HG02798 (cell line): ENCODE measurements around the gene CDHR5.

Source experiments
- ATAC-seq: cut with Tn5 transposase; IDR thresholded peaks from one replicate; pipeline ENCODE4 v1.9.1; 2021; ENCODE audit warnings: mild to moderate bottlenecking; ENCODE audit not compliant: unreplicated experiment, poor library complexity

Gene CDHR5

DNA sequence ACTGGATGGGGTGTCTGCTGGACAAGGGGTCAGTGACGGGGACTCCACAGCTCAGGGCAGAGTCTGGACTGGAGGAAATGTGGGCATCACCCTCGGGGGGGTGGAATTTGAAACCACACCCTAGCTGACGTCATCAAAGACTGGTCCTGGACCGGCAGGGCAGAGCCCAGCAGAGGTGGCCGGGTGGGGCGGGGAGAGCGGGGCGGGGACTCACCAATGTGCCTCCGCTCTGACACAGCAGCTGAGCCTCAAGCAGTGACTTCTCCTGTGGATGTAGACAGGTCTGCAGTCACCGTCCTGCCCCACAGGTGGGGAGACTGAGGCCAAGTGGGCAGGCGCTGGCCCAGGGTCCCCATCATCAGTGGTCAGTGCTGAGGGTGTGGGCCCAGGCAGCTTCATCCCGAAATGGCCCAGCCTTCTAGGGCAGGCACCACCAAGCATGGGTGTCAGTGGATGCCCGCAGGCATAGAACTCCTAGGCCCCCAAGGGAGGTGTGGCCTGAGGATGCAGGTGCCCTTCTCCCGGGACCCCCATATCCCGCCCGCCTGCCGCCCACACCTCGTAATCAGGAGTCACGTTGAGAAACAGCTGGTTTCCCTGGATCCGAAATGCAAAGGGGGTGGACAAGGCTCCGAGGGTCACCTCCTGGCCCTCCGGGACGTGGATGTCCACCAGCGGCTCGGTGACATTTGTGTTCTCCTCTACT is 603 bp downstream of the CDHR5 start:
- ATAC-seq = no peak

GRCh38 chr11:623349-623869 is 1.3 kb downstream of the CDHR5 start:
- no peak for ATAC-seq

GRCh38 chr11:621838-622237 is 2.9 kb downstream of the CDHR5 start:
- ATAC-seq = no peak

DNA sequence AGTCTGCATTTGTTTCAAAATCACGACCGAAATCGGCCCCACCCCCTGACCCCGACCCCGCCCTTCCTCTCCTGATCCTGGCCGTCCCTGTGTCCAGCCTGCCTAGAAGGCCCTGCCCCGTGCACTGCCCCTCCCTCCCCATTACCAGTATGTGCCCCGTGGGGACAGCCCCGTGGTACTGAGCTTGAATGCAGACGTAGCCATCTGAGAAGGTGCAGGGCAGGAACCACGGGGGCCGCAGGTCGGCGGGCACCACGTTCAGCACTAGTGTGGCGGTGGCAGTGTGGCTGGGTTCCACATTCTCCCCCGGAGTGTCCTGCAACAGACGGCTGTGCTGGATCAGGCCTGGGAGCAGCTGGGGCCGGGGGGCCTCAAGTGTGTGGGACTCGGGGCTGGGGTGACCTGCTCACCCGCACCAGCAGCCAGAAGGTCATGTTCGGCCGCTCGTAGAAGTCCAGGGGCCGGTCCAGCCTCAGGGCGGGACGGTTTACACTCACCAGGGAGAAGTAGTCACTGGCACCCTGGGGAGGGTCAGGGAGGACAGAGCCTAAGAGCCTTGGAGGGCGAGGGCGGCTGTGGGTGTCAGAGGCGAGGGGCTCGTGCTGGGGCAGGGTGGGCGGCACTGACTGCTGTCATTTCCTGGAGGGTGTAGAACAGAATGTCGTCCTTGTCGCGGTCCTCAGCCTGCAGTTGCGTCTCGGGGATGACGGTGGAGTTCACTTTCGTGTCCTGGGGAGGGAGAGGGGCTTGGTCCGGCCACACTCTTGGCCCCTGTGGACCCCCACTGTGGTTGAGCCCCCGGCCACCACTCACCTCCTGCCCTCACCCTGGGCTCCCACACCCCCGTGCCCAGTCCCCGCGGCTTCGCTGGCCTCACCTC is 3.6 kb downstream of the CDHR5 start:
- ATAC-seq = no peak

GRCh38 chr11:620201-620600 is 4.6 kb downstream of the CDHR5 start:
- ATAC-seq = no peak

DNA sequence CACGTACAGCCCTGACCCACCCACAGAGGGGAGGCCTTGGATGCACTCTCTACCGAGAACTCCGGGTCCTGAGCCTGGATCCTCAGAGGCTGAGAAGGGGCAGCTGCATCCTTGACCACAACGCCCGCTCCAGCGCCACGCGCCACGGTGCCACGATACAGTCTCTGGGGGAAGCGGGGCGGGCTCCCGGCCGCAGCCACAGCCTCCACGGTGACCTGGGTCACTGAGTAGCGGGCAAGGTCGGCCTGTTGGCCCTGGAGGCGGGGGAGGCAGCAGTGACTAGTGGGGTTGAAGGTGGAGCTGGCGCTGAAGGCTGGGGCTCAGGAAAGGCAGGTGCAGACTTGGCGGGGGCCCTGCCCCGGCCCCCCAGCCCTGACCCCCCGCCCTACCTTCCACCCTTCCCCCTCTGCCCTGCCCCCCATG is 5.1 kb downstream of the CDHR5 start:
- ATAC-seq = no peak

DNA sequence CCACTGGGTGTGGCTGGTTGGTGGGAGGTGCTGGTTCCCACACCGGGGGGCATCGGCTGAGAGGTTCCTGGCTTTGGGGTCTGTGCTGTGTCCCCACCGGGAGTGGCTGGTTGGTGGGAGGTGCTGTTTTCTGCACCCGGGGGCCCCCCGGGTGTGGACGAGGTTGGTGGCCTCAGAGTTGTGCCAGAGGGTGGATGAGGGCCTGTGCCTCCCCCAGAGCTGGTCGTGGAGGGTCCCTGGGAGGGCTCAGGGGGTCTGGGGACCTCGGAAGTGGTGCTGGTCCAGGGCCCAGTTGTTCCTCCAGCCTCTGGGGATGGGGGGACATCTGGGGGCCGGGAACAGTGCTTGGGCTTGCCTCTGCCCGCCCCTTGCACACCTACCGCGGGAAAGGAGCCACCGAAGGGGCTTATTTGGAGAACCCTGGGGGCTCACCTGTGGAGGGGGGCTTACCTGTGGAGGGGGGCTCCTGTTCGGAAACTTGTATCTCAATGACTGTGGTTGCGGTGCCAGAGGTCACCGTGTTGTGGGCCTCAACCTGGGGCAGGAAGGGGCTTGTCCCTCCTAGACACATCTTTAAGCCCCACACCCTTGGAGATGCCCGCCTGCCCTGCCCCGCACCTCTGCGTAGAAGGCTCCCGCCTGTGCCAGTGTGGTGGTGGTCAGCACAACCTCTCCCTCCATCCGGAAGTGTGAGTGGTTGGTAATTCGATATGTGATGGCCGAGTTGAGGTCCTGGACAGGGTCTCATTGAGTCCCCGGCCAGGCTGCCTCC is 5.7 kb downstream of the CDHR5 start:
- ATAC-seq = no peak

DNA sequence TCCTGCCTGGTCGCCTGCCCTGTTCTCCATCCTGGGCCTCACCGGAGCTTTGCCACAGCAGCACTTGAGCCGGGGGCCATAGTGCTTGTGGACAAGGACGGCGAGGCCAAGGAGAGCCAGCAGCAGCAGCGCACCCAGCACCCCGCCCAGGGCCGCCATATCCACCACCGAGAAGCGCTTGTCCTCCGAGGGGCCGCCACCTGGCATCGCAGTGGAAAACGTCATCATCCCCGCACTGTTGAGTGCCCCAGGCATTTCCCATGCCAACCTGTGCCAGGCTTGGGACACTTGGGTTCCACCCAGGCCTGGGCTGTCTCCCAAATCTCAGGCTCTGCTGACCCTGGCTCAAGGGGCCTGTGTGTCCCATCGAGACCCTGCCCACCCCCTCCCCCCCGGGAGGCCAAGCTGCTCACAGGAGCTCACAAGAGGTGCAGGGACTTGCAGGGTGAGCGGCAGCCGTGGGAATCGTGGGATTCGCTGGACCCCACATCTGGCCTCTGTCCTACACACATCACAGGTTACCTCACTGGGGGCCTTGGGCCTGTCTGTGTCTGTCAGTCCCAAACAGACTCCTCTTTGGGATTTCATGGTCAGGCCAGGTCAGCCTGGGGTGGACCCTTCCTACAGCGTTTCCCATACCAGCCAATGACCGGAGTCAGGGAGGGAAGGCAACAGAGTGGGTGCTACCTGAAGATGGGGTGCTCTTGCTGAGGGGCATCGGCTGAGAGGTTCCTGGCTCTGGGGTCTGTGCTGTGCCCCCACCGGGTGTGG is 6.7 kb downstream of the CDHR5 start:
- ATAC-seq = no peak

DNA sequence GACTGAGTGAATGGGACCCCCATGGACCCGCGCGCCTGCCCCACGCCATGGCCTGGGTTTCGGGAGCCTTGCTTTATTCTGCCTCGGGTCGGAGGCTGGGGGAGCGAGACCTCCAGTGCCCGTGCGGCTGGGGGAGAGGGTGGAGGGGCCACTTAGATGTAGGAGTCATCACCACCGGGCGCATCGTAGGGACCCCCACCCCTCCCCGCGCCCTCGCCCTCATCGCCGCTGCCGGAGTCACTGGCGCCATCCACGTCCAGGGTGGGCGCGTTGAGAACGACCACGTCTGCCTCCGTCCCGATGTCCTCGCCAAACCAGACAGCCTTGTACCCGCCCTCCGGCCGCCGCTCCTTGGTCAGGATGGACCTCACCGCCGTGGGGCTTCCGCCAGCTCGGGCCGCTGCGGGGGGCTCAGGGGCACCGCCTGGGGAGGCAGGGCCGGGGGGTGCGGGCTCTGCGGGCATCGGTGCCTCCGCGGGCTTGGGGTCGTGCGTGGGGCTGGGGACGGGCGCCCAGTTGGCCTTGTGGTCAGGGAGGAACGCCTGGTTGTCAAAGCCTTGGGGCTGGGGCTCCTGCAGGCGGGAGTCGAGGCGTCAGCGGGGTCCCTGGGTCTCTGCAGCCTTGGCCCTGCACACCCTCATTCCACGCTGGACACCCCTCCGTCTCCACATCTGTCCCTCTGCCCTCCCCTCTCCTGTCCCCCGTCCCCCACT is 7.4 kb downstream of the CDHR5 start:
- no peak for ATAC-seq

DNA sequence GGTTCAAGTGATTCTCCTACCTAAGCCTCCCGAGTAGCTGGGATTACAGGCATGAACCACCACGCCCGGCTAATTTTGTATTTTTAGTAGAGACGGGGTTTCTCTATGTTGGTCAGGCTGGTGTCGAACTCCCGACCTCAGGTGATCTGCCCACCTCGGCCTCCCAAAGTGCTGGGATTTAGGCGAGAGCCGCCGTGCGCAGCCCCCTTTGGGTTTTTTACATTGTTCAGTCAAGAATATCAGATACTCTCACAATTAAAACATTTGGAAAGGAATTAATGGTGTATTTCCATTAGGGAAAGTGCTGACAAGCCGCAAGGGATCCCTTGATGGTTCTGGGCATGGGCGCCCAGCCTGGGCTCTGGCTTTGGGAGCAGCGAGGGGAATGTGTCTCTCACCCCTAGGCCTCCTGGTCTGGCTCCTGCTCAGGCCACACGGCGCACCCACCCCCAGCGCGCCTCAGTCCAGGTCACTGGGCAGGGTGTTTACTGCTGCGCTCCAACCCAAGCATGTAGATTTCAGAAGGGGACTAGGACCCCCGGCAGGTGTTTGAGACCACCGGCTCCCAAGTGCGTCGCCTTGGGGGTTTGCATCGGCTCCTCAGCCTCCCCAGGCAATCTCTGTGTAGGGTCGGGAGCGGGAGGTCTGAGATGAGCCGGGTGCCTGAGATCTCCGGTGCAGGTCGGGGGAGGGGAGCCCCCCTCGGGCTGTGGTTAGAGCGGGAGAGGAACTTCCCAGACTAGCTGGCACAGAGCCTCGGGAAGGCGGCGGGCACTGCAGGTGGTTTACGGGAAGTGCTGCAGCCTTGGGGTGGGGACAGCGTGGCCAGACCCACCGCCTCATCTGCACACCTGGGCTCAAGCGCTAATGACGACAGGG is 8.2 kb downstream of the CDHR5 start:
- ATAC-seq = no peak

DNA sequence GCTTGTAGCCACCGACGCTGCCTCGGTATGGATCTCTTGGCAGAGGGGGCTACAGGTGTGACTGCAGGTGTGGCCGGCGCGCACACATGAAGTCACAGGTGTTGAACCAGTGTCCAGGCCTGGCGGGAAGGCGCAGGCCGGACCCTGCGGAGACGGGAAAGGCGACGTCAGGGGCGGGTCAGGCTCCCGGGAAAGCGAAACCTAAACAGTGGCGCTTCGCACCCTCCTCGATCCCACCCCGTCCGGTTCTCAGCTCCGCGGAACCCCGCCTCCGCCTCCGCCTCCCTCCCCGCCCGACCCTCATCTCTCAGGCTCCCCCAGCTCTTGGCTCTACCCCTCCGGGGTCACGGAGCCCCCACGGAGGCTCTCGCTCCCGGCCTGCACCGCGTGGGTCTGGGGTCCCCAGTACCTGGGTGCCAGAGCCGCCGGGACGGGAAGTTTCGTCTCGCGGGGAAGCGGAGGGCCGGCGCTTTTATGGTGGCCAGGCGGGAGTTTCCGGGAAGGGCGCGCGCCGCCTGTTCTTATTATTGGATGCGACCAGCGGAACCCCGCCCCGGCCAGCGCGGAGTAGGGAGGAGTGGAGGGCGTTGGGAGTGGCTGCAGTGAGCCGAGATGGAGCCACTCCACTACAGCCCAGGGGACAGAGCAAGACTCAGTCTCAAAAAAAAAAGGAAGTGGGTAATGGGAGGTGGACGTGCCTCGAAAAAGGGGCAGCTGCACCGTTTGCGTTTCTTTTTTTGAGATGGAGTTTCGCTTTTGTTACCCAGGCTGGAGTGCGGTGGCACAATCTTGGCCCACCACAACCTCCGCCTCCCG is 9.0 kb downstream of the CDHR5 start, which contains the start of gene IRF7:
TSS of gene IRF7 (minus strand) at position 447 of the 816 bp plus-strand sequence. CDS start 586 bp downstream, outside the sequence.
- ATAC-seq = peak; percentile 77

DNA sequence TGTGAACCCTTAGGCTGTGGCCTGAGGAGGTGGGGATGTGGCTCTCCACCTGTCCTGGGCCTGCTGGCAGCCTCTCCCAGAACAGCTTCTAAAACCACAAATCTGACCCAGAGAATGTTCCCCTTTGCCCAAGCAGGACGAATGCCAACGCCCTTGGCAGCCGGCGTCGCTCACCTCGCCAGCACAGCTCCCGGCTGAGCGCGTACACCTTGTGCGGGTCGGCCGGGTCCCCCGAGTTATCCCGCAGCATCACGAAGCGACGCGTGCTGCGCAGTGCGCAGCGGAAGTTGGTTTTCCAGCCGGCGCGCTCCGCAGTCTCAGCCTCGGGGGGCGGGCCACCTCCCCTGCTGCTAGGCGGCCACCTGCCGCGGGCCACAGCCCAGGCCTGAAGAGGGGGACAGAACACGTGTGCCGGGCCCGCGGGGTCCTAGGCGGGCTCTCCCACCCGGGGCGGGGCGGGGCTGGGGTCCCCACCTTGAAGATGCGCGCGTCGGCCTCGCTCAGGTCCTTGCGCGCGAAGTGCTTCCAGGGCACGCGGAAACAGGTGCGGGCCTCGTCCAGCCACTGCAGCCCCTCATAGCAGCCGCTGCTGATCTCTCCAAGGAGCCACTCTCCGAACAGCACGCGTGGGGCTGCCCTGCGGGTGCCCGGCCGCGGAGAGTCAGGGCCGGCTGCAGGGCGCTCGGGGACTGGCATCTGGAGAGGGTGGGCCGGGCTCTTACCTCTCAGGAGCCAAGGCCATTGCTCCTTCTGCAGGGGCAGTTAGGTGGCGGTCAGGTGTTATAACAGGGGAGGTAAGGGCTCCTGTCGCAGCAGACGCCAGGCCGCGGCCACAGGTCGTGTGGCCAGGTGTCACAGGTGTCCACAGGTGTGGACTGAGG is 9.9 kb downstream of the CDHR5 start:
- ATAC-seq = peak; percentile 2

DNA sequence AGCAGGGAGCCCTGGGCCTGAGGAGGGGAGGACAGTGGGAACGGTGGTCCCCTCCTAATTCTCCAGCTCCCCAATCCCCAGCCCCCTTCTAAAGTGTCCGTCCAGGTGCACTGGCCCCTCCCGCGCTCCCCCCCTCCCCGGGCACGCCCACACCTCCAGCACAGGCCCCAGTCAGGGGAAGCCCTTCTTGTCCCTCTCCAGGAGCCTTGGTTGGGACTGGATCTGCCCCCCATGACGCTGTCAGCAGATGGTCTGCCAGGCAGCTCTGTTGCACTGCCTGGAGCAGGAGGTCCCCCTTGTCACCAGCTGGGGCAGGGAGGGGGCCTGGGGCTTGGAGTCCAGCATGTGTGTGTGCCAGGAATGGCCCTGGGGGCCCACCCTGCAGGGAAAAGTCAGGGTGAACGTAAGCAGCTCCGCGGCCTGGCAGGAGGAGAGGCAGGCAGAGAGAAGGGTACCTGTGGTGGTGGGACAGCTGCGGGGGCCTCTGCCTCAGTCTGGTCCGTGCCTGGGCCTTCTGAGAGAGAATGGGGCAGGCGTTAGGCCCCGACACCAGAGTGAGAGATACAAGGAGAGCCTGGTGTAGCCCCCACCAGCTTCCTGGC is 10.6 kb downstream of the CDHR5 start:
- no peak for ATAC-seq

- ATAC-seq = no peak
Observed at GRCh38 chr11:613369-613968, 11.3 kb downstream of the CDHR5 start.

- no peak for ATAC-seq
Observed at GRCh38 chr11:612961-613300, 11.8 kb downstream of the CDHR5 start.
